C1 segment of cervical spinal cord (tissue), 14 donors: ENCODE data around the gene ADAMTS18.
"Not testable (repeated sequence)": the region's sequence is repeated elsewhere in the genome, so short reads cannot be mapped to it uniquely, and the experiment has no call there.

Experiments
- DNase-seq, 14 donors: peaks; one replicate each; lab custom pipeline; 2025; lab: John Stamatoyannopoulos, UW

Gene ADAMTS18

GRCh38 chr16:77434530-77435271 lies at the start of gene ADAMTS18:
TSS of gene ADAMTS18 (minus strand) at chr16:77435034. CDS start at chr16:77434695, 339 bp downstream.
- peak in 1 of 14 donors; percentile 85 for DNase-seq

- DNase-seq, result no peak
Measured at GRCh38 chr16:77480681-77481315, 46.0 kb upstream of the ADAMTS18 start.

DNA sequence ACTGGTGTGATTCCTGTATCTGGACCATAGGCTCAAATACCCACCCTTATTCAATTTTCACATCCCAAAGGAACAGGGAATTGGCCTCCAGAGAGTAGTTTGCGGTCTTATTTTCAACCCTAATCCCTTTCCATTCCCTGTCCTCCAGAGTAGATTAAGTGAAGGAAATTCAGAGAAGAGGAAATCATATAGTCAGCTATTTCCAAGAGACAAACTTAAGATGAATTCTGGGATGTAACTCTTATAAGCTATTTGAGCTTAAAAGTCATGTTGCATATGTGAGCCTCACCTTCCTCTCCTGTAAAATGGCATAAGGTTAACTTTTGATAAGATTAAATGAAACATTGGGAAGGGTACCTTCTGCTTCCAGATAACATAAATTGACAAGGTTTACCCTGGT lies 37.4 kb upstream of the ADAMTS18 start:
- DNase-seq, result no peak

DNA sequence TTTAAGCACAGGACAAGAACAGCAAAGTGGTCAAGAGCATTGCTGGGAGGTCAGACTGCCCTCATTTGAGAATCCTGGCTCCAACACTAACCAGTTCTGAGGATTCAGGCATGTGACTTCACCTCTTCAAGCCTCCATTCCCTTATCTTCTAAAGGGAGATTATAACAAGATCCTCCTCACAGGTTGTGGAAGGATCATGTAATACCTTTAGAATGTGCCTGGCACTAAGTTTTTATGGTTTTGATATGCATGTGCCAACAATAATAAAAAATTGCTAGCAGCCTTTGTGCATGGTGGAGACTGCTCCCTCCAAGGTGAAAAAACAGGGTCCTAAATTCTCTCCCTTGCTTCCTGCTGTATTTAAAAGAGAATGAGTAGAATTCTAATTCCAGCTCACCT lies 36.0 kb upstream of the ADAMTS18 start:
- DNase-seq, result no peak

GRCh38 chr16:77469634-77470033 lies 34.8 kb upstream of the ADAMTS18 start:
- peak in 4 of 14 donors; percentile 2 to 100 (median 40) for DNase-seq

DNA sequence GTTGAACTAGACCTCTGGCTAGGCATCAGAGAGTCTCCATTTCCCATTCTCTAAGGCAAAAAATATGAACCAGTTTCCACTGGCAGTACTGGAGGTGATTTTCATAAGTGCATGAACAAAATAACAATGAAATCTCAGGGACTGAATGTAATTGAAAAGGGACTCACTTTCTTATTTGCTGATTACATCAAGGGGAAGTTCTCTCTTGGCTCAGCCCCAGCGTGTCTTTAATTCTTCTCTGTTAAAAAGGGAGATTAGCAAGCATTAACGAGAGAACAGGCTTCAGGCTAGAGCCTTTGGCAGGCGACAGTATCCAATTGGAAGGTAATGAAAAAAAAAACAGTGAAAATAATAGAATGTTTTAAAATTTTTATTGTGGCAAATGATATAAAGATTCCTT lies 34.0 kb upstream of the ADAMTS18 start:
- peak in 1 of 14 donors; percentile 72 for DNase-seq

DNA sequence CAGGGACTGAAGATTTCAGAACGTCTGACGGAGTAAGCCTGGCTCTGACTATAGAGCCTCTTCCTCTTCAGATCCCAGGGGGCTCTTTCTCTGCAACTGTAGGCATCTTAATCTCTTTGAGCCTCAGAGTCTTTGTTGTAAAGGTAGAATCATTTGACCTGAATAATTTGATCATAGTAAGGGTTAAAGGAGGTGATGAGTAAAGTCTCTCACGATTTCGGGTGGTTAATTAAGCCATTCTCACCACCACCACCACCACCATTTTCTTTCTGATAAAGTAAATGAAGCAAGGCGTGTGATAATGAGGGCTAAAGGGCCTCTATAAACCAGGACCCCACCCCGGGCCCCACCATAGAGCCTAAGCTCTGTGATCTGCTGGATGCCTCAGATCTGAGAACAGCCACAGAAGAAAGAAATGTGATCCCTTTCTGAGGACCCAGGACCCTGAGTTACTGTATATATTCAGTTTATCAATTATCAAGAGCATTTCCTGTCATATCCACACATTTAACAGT lies 33.0 kb upstream of the ADAMTS18 start:
- DNase-seq, result no peak

DNA sequence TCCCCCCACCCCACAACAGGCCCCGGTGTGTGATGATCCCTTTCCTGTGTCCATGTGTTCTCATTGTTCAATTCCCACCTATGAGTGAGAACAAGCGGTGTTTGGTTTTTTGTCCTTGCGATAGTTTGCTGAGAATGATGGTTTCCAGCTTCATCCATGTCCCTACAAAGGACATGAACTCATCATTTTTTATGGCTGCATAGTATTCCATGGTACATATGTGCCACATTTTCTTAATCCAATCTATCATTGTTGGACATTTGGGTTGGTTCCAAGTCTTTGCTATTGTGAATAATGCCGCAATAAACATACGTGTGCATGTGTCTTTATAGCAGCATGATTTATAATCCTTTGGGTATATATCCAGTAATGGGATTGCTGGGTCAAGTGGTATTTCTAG lies 28.8 kb upstream of the ADAMTS18 start:
- not testable (repeated sequence) for DNase-seq

GRCh38 chr16:77462894-77463293 lies 28.1 kb upstream of the ADAMTS18 start:
- no peak for DNase-seq

DNA sequence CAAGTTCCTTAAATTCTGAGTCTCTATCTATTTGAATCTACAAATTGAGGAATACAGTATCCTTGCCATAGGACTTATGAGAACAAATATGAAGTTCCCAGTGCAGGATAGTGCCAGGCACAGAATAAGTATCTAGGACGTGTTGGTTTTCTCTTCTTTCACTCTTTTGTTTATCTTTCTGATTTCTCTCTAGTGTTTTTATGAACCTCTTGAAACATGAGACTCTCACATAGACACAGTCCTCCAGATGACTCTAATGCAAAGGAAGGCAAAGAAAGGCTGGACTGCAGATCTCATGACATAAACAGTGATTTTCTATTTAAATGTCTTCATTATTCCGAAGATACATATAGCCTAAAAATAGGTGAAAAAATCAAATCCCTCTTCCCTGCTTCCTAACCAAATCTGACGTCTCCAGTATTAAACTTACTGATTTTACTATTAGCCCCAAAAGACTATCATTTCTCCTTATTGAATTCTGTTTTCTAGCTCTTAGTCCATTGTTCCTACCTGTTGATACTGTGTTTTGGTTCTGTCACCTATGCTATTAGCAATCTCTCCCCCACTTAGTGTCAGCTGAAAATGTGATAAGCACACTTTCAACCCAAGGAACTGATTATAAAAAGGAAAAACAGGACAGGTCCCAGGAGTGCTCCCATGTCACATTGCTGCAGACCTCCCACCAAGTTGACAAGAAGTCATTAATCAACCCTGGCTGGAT lies 24.9 kb upstream of the ADAMTS18 start:
- no peak for DNase-seq

DNA sequence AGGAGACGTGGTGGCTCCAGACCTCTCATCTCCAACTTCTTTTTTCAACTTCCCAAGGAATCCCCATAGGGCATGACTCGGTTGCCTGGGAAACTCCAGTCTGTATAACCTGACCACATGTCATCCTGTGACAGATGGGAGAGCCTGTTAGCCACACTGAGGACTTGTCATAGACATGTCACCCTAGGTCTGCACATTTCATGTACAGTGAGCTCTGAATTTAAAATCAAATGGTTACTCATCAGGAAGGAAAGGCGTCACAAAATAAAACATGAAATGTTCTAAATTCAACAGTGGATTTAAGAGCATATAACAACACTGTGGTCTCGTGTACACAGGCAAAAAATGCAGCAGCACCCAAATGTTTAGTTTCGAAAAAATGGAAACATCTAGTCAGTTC lies 22.2 kb upstream of the ADAMTS18 start:
- peak in 1 of 14 donors; percentile 24 for DNase-seq

DNA sequence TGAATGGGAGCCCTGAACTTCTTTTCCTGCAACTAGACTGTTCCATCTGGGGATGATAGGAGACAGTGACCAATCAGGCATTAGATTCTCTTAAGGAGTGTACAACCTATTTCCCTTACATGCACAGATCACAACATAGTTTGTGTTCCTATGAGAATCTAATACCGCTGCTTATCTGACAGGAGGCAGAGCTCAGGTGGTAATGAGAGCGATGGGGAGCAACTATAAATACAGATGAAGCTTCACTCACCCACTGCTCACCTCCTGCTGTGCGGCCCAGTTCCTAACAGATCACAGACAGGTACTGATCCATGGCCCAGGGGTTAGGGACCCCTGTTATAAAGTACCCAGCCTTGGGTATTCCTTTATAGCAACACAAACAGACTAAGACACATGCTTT lies 17.4 kb upstream of the ADAMTS18 start:
- no peak for DNase-seq

- peak in 1 of 14 donors; percentile 58 for DNase-seq
Measured at GRCh38 chr16:77450790-77451487, 16.1 kb upstream of the ADAMTS18 start.

DNA sequence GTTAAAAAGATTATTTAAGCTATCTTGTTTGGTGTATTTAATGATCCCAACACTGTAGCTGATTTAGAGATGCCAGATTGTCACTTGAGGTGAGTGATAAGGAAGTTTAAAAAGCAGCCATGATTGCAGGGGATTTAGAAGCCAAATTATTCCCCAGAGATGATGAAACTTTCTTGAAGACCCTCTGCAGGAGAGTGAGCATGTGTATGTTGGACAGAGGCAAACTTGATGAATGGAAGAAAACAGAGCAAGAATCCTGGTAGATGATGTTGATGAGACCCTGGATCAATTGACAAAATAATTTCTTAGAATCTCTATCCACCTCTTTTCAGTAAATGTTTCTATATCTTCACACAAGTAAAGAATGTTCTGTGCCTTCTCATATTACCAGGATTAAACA lies 14.4 kb upstream of the ADAMTS18 start:
- DNase-seq, result no peak

- no peak for DNase-seq
Measured at GRCh38 chr16:77445324-77445723, 10.5 kb upstream of the ADAMTS18 start.

- DNase-seq, result no peak
Measured at GRCh38 chr16:77444147-77444460, 9.3 kb upstream of the ADAMTS18 start.

- DNase-seq, result peak in 1 of 14 donors; percentile 42
Measured at GRCh38 chr16:77443357-77444146, 8.7 kb upstream of the ADAMTS18 start.

GRCh38 chr16:77442078-77442477 lies 7.2 kb upstream of the ADAMTS18 start:
- no peak for DNase-seq

GRCh38 chr16:77439106-77439505 lies 4.3 kb upstream of the ADAMTS18 start:
- peak in 1 of 14 donors; percentile 25 for DNase-seq

DNA sequence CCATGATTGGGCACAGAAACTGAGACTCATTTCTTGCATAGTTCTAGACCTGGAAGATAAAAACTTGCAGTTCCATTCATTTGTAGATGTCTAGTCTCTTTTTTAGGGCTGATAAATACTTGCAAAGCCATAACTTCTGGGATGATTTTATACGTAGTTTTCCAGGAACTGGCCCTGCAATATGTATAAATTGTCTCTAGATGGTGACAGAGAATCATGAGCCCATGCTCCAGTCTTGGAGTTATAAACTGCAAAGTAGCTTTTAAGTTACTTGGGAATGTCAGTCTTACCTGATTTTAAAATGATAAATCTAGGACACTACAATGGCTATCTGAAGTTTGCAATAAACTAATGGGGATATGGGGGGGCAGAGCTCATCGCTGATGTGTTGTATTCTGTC lies 3.0 kb upstream of the ADAMTS18 start:
- no peak for DNase-seq

- DNase-seq, result peak in 1 of 14 donors; percentile 85
Measured at GRCh38 chr16:77435272-77435820, 512 bp upstream of the ADAMTS18 start.
